Measurements from ENCODE around the gene CD274. TPM values are rescaled to one million over a fixed set of nuclear protein-coding genes. Genes with fewer than 3 reads are reported as not detected.

The CD274 gene
- total RNA-seq, 3 donors from 2014 or later: 1.6 to 3.1 (median 2.9) TPM

DNA sequence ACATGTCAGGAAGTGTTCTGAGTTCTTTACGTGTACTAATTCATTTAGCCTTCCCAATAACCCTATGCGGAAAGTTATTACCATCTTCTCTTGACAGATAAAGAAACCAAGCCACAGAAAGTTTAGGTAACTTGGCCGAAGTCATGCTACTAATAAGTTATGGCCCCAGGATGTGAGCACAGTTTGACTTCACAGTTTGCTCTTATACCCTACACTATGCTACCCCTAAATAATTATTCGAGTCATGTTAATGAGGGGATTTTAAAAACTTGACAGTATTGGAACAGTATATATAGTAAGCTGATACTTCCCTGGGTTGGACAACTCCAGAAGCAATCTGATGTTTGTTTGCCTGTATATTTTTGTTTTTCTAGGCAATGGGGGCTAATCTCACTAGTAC, 30.6 kb downstream of the CD274 start:
- no peaks in the 10 kb centered on the region for H3K36me3 ChIP-seq
- no peak overlapping the region for H3K4me3 ChIP-seq
- no peaks in the 10 kb centered on the region for H3K4me1 ChIP-seq
- peaks cover 0 to 3% of the 10 kb centered on the region in 2 donors for H3K9me3 ChIP-seq
- no peaks in the 10 kb centered on the region for H3K27me3 ChIP-seq
- intact Hi-C loops (cut with DNase I; ENCODE audit: low total_unique reads): no loop called here
- no peak for TF ChIP-seq CTCF (IDR thresholded peaks at IDR 0.05)
- TF ChIP-seq POLR2AphosphoS5 (IDR thresholded peaks at IDR 0.05): no peak
- no peak for TF ChIP-seq POLR2A (IDR thresholded peaks at IDR 0.05)
- no peak for DNase-seq (ENCODE audit: low spot score in 2 of 2)
- H3K27ac ChIP-seq: no peak overlapping the region

DNA sequence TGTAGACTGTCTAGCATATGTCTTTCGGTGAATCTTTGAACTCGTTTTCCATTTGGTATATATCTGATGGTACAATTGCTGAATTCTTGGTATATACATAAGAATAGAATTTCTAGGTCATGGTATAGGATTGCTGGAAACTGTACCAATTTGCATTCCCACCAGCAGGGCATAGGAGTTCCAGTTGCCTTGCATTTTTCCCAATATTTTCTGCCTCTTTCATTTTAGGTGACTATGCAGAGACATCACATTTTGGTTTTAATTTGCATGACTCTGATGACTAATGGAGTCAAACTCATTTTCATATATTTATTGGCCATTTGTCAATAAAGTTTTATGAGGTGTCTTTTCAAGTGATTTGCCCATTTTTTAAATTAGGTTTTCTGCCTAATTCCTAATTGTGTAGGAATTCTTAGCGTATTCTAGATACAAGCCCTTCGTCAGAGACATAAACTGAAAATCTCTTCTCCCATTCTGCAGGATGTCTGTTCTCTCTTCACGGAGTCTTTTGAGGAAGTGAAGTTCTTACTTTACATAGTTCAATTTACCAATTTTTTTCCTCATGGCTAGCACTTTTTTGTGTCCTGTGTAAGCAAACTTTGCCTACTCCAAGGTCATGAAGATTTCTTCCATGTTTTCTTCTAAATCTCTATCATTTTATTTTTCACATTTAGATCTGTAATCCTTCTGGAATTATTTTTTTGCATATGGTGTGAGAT, 31.1 kb downstream of the CD274 start:
- no peak for DNase-seq (ENCODE audit: low spot score in 2 of 2)
- Histone ChIP-seq H3K27ac (no peak overlapping the region), H3K4me3 (no peak overlapping the region), H3K27me3 (no peaks in the 10 kb centered on the region), H3K36me3 (no peaks in the 10 kb centered on the region), H3K9me3 (peaks cover 0 to 3% of the 10 kb centered on the region in 2 donors), H3K4me1 (no peaks in the 10 kb centered on the region)
- intact Hi-C loops (cut with DNase I; ENCODE audit: low total_unique reads): no loop called here
- TF ChIP-seq CTCF (IDR thresholded peaks at IDR 0.05) (no peak), POLR2A (IDR thresholded peaks at IDR 0.05) (no peak), POLR2AphosphoS5 (IDR thresholded peaks at IDR 0.05) (no peak)

DNA sequence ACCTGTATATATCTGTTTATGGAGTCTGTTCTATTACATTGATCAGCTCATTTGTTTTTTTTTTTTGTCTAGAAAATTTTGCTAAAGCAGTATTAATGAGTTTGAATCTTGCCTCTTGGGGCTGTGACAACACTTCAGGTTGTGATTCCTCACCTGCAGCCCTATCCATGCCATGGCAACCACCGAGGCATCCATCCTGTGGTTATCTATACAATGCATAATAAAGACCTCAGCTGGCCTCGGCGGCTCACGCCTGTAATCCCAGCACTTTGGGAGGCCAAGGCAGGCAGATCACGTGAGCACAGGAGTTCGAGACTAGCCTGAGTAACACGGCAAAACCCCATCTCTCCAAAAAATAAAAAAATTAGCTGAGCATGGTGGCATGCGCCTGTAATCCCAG, 31.9 kb downstream of the CD274 start:
- intact Hi-C loops (cut with DNase I; ENCODE audit: low total_unique reads): no loop called here
- Histone ChIP-seq H3K27me3 (no peaks in the 10 kb centered on the region), H3K4me3 (no peak overlapping the region), H3K27ac (no peak overlapping the region), H3K9me3 (peaks cover 0 to 2% of the 10 kb centered on the region in 2 donors), H3K4me1 (no peaks in the 10 kb centered on the region), H3K36me3 (no peaks in the 10 kb centered on the region)
- TF ChIP-seq POLR2A (IDR thresholded peaks at IDR 0.05): no peak
- TF ChIP-seq POLR2AphosphoS5 (IDR thresholded peaks at IDR 0.05): no peak
- no peak for TF ChIP-seq CTCF (IDR thresholded peaks at IDR 0.05)
- no peak for DNase-seq (ENCODE audit: low spot score in 2 of 2)

- Histone ChIP-seq H3K4me3 (no peak overlapping the region), H3K27me3 (no peaks in the 10 kb centered on the region), H3K9me3 (no peaks in the 10 kb centered on the region), H3K4me1 (no peaks in the 10 kb centered on the region), H3K36me3 (no peaks in the 10 kb centered on the region), H3K27ac (no peak overlapping the region)
- TF ChIP-seq POLR2A (IDR thresholded peaks at IDR 0.05) (no peak), POLR2AphosphoS5 (IDR thresholded peaks at IDR 0.05) (no peak)
- intact Hi-C loops (cut with DNase I; ENCODE audit: low total_unique reads): no loop called here
- DNase-seq (ENCODE audit: low spot score in 2 of 2): no peak
Measured at GRCh38 chr9:5483306-5483705, 33.0 kb downstream of the CD274 start.

DNA sequence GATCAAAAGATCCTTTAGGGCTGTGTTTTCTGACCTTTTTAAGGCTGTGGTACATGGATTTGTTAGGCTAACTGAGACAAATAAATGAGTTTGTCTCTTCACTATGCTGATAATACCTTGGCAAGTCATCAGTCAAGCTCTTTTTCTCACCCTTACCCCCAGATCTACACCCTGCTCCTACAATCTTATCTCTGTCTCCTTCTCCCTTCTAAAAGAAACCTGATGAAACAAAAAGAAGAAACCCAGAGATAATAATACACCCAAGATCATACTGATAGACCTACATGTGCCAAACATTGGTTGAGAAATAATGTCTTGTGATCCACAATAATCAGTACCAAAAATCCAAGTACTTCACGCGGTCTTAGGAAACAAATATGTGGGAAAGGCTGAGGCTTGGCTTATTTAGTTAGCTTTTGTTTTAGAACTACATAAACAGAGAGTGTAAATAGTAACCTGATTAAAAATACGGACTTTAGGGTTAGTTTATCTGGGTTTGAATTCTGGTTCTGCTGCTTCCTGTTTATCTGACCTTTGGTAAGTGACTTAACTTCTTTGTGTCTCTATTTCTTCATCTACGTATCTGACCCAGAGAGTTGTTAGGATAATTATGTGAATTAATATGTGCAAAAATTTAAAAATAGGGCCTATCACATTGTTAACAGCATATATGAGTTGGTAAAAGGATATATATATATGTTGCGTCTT, 35.2 kb downstream of the CD274 start:
- TF ChIP-seq CTCF (IDR thresholded peaks at IDR 0.05): no peak
- no peak for TF ChIP-seq POLR2AphosphoS5 (IDR thresholded peaks at IDR 0.05)
- no peak for TF ChIP-seq POLR2A (IDR thresholded peaks at IDR 0.05)
- Histone ChIP-seq H3K27me3 (no peaks in the 10 kb centered on the region), H3K27ac (no peak overlapping the region), H3K4me1 (no peaks in the 10 kb centered on the region), H3K9me3 (no peaks in the 10 kb centered on the region), H3K36me3 (no peaks in the 10 kb centered on the region), H3K4me3 (no peak overlapping the region)
- intact Hi-C loops (cut with DNase I; ENCODE audit: low total_unique reads): no loop called here
- DNase-seq (ENCODE audit: low spot score in 2 of 2): no peak
